GM23338 (cell line): ENCODE measurements around the gene CRTC1. TPM values are rescaled to one million over a fixed set of nuclear protein-coding genes. Genes with fewer than 3 reads are reported as not detected.

Source experiments
- ATAC-seq: fragments of 200-7000 bp; cut with Tn5 transposase; 3 replicates; pipeline ENCODE4 v1.9.1; 2020
- DNase-seq: peaks from one replicate; pipeline ENCODE4 v3.0.0-alpha.2; 2015; ENCODE audit warnings: low spot score
- H2AFZ ChIP-seq: fragments of 200-600 bp; sonication (generic); 2 replicates; pipeline ENCODE4 v1.8.0; 2016; ENCODE audit warnings: antibody characterized with exemption, mild to moderate bottlenecking, moderate library complexity
- H3F3A ChIP-seq: fragments of 200-600 bp; sonication (generic); replicated peaks from 2 replicates; pipeline ENCODE4 v1.8.0; 2017; ENCODE audit warnings: antibody characterized with exemption, mixed run types, low read depth
- H3K27ac ChIP-seq: fragments of 200-600 bp; sonication (generic); 2 replicates; pipeline ENCODE4 v1.6.1; 2016; ENCODE audit warnings: low read depth
- H3K27me3 ChIP-seq: fragments of 200-600 bp; sonication (generic); 2 replicates; pipeline ENCODE4 v1.8.0; 2016; ENCODE audit warnings: mild to moderate bottlenecking, mixed run types, moderate library complexity; ENCODE audit not compliant: insufficient read depth
- H3K36me3 ChIP-seq: fragments of 200-600 bp; sonication (generic); 2 replicates; pipeline ENCODE4 v1.8.0; 2016; ENCODE audit warnings: mild to moderate bottlenecking; ENCODE audit not compliant: insufficient read depth
- H3K4me1 ChIP-seq: fragments of 200-600 bp; sonication (generic); 2 replicates; pipeline ENCODE4 v1.8.0; 2016; ENCODE audit warnings: mild to moderate bottlenecking, moderate library complexity; ENCODE audit not compliant: insufficient read depth
- H3K4me2 ChIP-seq: fragments of 200-600 bp; sonication (generic); 2 replicates; pipeline ENCODE4 v1.7.1; 2017; ENCODE audit warnings: mixed run types
- H3K4me3 ChIP-seq: fragments of 200-600 bp; sonication (generic); 2 replicates; pipeline ENCODE4 v1.6.1; 2016; ENCODE audit warnings: mixed run types
- H3K79me2 ChIP-seq: fragments of 200-600 bp; sonication (generic); replicated peaks from 2 replicates; pipeline ENCODE4 v1.8.0; 2017; ENCODE audit warnings: mild to moderate bottlenecking; ENCODE audit not compliant: insufficient read depth
- H3K9me2 ChIP-seq: fragments of 200-600 bp; sonication (generic); 2 replicates; pipeline ENCODE4 v1.8.0; 2017; ENCODE audit not compliant: insufficient read depth
- H4K20me1 ChIP-seq: fragments of 200-600 bp; sonication (generic); replicated peaks from 2 replicates; pipeline ENCODE4 v1.8.0; 2017; ENCODE audit warnings: mild to moderate bottlenecking; ENCODE audit not compliant: insufficient read depth
- H3K27ac Mint-ChIP-seq: 2 replicates; pipeline ENCODE4 v1.8.0; 2020; ENCODE audit warnings: inconsistent platforms, mild to moderate bottlenecking, moderate library complexity, mixed read lengths
- H3K27me3 Mint-ChIP-seq: 3 replicates; pipeline ENCODE4 v1.8.0; 2022; ENCODE audit warnings: low read depth, mild to moderate bottlenecking, moderate library complexity, mixed read lengths, inconsistent platforms; ENCODE audit not compliant: insufficient read depth, poor library complexity
- H3K36me3 Mint-ChIP-seq: 3 replicates; pipeline ENCODE4 v1.8.0; 2021; ENCODE audit warnings: low read depth, mild to moderate bottlenecking, inconsistent platforms, moderate library complexity, mixed read lengths
- H3K4me1 Mint-ChIP-seq: 3 replicates; pipeline ENCODE4 v1.8.0; 2020; ENCODE audit warnings: mild to moderate bottlenecking, inconsistent platforms, mixed read lengths
- H3K4me3 Mint-ChIP-seq: 3 replicates; pipeline ENCODE4 v1.8.0; 2021; ENCODE audit warnings: moderate library complexity, mild to moderate bottlenecking, inconsistent platforms, mixed read lengths
- H3K9me3 Mint-ChIP-seq: 3 replicates; pipeline ENCODE4 v1.8.0; 2020; ENCODE audit warnings: moderate library complexity, mild to moderate bottlenecking, inconsistent platforms, mixed read lengths
- STAT1 ChIP-seq: IDR thresholded peaks from one replicate; pipeline ENCODE4 v1.6.1; 2016; ENCODE audit warnings: antibody characterized with exemption; ENCODE audit not compliant: unreplicated experiment
- ZNF331 ChIP-seq: fragments of 250-450 bp; sonication (Bioruptor Pico); IDR thresholded peaks from 2 replicates; pipeline ENCODE4 v1.5.0; 2020; ENCODE audit warnings: low read depth, mild to moderate bottlenecking, moderate library complexity
- polyA plus RNA-seq: library from polyadenylated mRNA; unstranded; fragments of >200 nt; fragmentation: Nextera tagmentation; extraction: Ambion mirVana; gene quantifications from 2 replicates; pipeline ENCODE4 v1.2.1, GENCODE V29; 2016
- total RNA-seq: library from RNA; depleted of rRNA; stranded (reverse); fragments of >200 nt; shearing (Covaris generic); gene quantifications from 2 replicates; pipeline ENCODE4 v1.2.3, GENCODE V29; 2014
- TF ChIP-seq, protein P1 (sequence below): fragments of 250-450 bp; sonication (Bioruptor Pico); IDR thresholded peaks from 2 replicates; pipeline ENCODE4 v1.5.0; 2020; ENCODE audit warnings: mild to moderate bottlenecking, moderate library complexity
- TF ChIP-seq, protein P2 (sequence below), 2 experiments: fragments of 200-600 bp in 1 of 2; sonication (generic) in 1 of 2; conservative IDR thresholded peaks; 2 replicates each; pipeline versions ENCODE4 v1.5.1 to v1.6.1; 2016 to 2017; ENCODE audit warnings: antibody characterized with exemption in 2 of 2, low read depth in 2 of 2, mild to moderate bottlenecking in 2 of 2, moderate library complexity in 1 of 2

CRTC1 gene
- total and polyA plus RNA-seq, 2 experiments from 2014 or later, result 5.4 to 8.4 TPM

DNA sequence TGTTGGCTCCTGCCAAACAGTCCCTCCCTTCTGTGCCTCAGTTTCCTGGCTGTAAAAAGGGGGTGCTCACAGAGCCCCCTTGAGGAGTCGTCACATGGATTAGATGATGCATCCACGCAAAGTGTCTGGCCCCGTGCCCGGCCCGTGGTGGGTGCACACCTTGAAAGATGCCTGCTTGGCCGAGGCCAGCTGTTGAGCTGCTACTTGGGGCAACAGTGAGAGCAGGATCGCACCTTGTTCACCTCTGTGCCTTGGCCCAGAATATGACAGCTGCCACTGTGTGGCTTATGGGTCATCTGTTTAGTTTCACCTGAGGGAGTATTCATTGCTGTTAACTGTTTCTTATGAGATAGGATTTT, 17.7 kb downstream of the CRTC1 start (continued):
- TF ChIP-seq, protein P1, sequence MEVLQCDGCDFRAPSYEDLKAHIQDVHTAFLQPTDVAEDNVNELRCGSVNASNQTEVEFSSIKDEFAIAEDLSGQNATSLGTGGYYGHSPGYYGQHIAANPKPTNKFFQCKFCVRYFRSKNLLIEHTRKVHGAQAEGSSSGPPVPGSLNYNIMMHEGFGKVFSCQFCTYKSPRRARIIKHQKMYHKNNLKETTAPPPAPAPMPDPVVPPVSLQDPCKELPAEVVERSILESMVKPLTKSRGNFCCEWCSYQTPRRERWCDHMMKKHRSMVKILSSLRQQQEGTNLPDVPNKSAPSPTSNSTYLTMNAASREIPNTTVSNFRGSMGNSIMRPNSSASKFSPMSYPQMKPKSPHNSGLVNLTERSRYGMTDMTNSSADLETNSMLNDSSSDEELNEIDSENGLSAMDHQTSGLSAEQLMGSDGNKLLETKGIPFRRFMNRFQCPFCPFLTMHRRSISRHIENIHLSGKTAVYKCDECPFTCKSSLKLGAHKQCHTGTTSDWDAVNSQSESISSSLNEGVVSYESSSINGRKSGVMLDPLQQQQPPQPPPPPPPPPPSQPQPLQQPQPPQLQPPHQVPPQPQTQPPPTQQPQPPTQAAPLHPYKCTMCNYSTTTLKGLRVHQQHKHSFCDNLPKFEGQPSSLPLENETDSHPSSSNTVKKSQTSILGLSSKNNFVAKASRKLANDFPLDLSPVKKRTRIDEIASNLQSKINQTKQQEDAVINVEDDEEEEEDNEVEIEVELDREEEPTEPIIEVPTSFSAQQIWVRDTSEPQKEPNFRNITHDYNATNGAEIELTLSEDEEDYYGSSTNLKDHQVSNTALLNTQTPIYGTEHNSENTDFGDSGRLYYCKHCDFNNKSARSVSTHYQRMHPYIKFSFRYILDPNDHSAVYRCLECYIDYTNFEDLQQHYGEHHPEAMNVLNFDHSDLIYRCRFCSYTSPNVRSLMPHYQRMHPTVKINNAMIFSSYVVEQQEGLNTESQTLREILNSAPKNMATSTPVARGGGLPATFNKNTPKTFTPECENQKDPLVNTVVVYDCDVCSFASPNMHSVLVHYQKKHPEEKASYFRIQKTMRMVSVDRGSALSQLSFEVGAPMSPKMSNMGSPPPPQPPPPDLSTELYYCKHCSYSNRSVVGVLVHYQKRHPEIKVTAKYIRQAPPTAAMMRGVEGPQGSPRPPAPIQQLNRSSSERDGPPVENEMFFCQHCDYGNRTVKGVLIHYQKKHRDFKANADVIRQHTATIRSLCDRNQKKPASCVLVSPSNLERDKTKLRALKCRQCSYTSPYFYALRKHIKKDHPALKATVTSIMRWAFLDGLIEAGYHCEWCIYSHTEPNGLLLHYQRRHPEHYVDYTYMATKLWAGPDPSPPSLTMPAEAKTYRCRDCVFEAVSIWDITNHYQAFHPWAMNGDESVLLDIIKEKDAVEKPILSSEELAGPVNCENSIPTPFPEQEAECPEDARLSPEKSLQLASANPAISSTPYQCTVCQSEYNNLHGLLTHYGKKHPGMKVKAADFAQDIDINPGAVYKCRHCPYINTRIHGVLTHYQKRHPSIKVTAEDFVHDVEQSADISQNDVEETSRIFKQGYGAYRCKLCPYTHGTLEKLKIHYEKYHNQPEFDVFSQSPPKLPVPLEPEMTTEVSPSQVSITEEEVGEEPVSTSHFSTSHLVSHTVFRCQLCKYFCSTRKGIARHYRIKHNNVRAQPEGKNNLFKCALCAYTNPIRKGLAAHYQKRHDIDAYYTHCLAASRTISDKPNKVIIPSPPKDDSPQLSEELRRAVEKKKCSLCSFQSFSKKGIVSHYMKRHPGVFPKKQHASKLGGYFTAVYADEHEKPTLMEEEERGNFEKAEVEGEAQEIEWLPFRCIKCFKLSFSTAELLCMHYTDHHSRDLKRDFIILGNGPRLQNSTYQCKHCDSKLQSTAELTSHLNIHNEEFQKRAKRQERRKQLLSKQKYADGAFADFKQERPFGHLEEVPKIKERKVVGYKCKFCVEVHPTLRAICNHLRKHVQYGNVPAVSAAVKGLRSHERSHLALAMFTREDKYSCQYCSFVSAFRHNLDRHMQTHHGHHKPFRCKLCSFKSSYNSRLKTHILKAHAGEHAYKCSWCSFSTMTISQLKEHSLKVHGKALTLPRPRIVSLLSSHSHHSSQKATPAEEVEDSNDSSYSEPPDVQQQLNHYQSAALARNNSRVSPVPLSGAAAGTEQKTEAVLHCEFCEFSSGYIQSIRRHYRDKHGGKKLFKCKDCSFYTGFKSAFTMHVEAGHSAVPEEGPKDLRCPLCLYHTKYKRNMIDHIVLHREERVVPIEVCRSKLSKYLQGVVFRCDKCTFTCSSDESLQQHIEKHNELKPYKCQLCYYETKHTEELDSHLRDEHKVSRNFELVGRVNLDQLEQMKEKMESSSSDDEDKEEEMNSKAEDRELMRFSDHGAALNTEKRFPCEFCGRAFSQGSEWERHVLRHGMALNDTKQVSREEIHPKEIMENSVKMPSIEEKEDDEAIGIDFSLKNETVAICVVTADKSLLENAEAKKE (CRISPR knock-in tag), result no peak
- TF ChIP-seq, protein P2, sequence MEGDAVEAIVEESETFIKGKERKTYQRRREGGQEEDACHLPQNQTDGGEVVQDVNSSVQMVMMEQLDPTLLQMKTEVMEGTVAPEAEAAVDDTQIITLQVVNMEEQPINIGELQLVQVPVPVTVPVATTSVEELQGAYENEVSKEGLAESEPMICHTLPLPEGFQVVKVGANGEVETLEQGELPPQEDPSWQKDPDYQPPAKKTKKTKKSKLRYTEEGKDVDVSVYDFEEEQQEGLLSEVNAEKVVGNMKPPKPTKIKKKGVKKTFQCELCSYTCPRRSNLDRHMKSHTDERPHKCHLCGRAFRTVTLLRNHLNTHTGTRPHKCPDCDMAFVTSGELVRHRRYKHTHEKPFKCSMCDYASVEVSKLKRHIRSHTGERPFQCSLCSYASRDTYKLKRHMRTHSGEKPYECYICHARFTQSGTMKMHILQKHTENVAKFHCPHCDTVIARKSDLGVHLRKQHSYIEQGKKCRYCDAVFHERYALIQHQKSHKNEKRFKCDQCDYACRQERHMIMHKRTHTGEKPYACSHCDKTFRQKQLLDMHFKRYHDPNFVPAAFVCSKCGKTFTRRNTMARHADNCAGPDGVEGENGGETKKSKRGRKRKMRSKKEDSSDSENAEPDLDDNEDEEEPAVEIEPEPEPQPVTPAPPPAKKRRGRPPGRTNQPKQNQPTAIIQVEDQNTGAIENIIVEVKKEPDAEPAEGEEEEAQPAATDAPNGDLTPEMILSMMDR (conservative IDR thresholded peaks at IDR 0.05; ENCODE audit: low read depth in 2 of 2), result no peak
- TF ChIP-seq ZNF331 (CRISPR knock-in tag), result no peak

DNA sequence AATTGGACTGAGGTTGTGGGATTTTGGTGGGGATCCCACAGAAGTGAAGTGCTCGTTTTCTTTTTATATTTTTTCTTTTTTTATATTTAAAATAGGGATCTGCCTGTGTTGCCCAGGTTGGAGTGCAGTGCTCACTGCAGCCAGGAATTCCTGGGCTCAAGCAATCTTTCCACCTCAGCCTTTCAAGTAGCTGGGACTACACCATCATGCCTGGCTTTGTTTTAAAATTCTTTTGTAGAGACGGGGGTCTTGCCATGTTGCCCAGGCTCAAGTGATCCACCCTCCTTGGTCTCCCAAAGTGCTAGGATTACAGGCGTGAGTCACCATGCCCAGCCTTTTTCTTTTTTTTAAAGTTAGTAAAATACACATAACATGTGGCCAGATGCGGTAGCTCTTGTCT, 20.6 kb downstream of the CRTC1 start:
- peaks cover 20% of the 10 kb centered on the region for H3F3A ChIP-seq
- no peaks in the 10 kb centered on the region for H3K9me2 ChIP-seq
- no peak for DNase-seq
- H3K36me3 ChIP-seq, result no peaks in the 10 kb centered on the region
- no peak overlapping the region for H3K4me3 ChIP-seq
- peaks cover 57% of the 10 kb centered on the region for H4K20me1 ChIP-seq
- no peaks in the 10 kb centered on the region for H3K27me3 ChIP-seq
- Mint-ChIP-seq H3K27ac (no peak overlapping the region), H3K36me3 (no peaks in the 10 kb centered on the region), H3K27me3 (peaks cover 21% of the 10 kb centered on the region), H3K4me3 (no peak overlapping the region), H3K4me1 (peaks cover 35% of the 10 kb centered on the region), H3K9me3 (no peaks in the 10 kb centered on the region)
- TF ChIP-seq STAT1, result no peak
- TF ChIP-seq, protein P2 (conservative IDR thresholded peaks at IDR 0.05; ENCODE audit: low read depth in 2 of 2), result no peak
- H3K79me2 ChIP-seq, result peaks cover 46% of the 10 kb centered on the region
- H3K27ac ChIP-seq, result no peak overlapping the region
- no peak overlapping the region for H2AFZ ChIP-seq
- H3K4me1 ChIP-seq, result peaks cover 24% of the 10 kb centered on the region
- no peak overlapping the region for H3K4me2 ChIP-seq
- ATAC-seq, result no peak
